ENCODE data around the gene PIGP.
"Not testable (repeated sequence)": the region's sequence is repeated elsewhere in the genome, so short reads cannot be mapped to it uniquely, and the experiment has no call there.

Gene PIGP

DNA sequence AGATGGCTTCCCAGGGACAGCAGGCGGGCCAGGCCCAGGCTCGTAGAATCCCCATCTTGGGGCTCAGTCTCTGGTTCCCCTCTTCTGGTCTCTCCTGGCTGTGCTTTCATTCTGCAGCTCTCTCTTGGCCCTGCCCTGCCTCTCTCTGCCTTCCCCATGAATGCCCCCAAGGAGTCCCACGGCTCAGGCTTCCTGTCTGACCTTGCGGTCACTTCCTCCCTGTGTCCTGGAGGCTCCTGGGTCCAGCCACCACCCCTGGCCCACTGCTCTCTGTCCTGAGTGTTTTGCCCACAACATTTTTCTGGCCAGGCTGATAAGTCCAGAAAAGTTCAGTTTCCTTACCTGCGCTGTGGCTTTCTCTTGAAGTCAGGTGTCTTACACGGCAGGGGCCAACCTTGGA lies 29.1 kb downstream of the PIGP start:
- no peak for DNase-seq
- no peak overlapping the region for H3K4me3 ChIP-seq (ENCODE audit: low read depth, low read length)
- H3K4me1 ChIP-seq: no peaks in the 10 kb centered on the region
- no peaks in the 10 kb centered on the region for H3K9me3 ChIP-seq
- H3K36me3 ChIP-seq: no peaks in the 10 kb centered on the region
- H3K27me3 ChIP-seq: no peaks in the 10 kb centered on the region
- TF ChIP-seq CTCF (IDR thresholded peaks at IDR 0.05; ENCODE audit: low read depth, low read length): no peak

DNA sequence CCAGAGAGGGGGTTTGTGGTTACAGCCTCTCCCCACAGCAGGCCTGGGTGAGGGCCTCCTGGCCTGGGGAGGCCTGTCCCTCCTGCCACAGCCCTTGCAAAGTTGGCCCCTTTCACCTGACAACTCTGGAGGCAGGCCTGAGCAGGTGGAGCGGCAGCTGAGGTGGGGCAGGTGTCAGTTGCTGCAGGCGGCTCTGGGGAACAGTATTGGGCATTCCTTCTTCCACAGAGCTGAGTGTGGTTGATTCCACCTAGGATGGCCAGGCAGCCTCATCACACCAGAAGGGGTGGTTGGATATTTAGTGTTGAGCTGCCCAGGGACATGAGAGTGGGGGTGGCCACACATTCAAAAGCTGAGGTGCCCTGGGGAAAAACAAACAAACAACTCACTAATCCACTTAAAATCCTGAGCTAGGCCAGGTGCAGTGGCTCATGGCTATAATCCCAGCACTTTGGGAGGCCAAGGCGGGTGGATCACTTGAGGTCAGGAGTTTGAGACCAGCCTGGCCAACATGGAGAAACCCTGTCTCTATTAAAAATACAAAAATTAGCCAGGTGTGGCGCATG lies 31.1 kb downstream of the PIGP start:
- Histone ChIP-seq H3K4me3 (ENCODE audit: low read depth, low read length) (no peak overlapping the region), H3K9me3 (no peaks in the 10 kb centered on the region), H3K4me1 (no peaks in the 10 kb centered on the region), H3K36me3 (no peaks in the 10 kb centered on the region), H3K27me3 (no peaks in the 10 kb centered on the region)
- DNase-seq: no peak
- no peak for TF ChIP-seq CTCF (IDR thresholded peaks at IDR 0.05; ENCODE audit: low read depth, low read length)

DNA sequence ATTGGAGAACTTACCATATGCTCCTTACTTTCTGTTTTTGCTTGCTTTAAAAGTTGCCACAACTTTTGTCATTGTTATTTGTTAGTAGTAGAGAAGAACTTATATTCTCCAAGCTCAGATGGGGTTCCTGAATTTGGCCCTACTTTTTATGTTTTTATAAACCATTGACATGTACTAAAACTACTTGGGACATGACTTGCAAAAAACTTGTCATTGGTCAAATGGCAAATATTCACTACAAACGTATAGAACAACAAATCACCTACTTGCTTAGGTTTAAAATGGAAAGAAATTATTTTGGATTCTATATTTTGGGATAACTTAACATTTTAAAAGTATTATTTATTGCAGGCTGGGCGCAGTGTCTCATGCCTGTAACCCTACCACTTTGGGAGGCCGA lies 32.7 kb downstream of the PIGP start:
- no peaks in the 10 kb centered on the region for H3K36me3 ChIP-seq
- TF ChIP-seq CTCF (IDR thresholded peaks at IDR 0.05; ENCODE audit: low read depth, low read length): no peak
- H3K4me3 ChIP-seq (ENCODE audit: low read depth, low read length): no peak overlapping the region
- no peak for DNase-seq
- H3K27me3 ChIP-seq: no peaks in the 10 kb centered on the region
- H3K4me1 ChIP-seq: no peaks in the 10 kb centered on the region
- H3K9me3 ChIP-seq: no peaks in the 10 kb centered on the region

- Histone ChIP-seq H3K4me3 (ENCODE audit: low read depth, low read length) (no peak overlapping the region), H3K9me3 (no peaks in the 10 kb centered on the region), H3K4me1 (no peaks in the 10 kb centered on the region), H3K36me3 (no peaks in the 10 kb centered on the region), H3K27me3 (no peaks in the 10 kb centered on the region)
- TF ChIP-seq CTCF (IDR thresholded peaks at IDR 0.05; ENCODE audit: low read depth, low read length): no peak
- DNase-seq: no peak
Measured at GRCh38 chr21:37039411-37040075, 33.3 kb downstream of the PIGP start.

- Histone ChIP-seq H3K36me3 (no peaks in the 10 kb centered on the region), H3K4me1 (no peaks in the 10 kb centered on the region), H3K27me3 (no peaks in the 10 kb centered on the region), H3K4me3 (ENCODE audit: low read depth, low read length) (no peak overlapping the region), H3K9me3 (no peaks in the 10 kb centered on the region)
- DNase-seq: no peak
- TF ChIP-seq CTCF (IDR thresholded peaks at IDR 0.05; ENCODE audit: low read depth, low read length): no peak
Measured at GRCh38 chr21:37036177-37036576, 36.7 kb downstream of the PIGP start.

DNA sequence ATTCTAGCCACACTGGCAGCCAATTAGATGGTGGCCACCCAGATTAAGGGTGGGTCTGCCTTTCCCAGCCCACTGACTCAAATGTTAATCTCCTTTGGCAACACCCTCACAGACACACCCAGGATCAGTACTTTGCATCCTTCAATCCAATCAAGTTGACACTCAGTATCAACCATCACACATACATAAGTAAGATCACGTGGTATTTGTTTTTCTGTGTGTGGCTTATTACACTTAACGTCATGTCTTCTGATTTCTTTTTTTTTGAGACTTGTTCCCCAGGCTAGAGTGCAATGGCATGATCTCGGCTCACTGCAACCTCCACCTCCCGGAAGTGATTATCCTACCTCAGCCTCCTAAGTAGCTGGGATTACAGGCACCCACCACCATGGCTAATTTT lies 38.5 kb downstream of the PIGP start:
- H3K4me3 ChIP-seq (ENCODE audit: low read depth, low read length); H3K36me3 ChIP-seq; DNase-seq; H3K4me1 ChIP-seq; H3K9me3 ChIP-seq; H3K27me3 ChIP-seq: not testable (repeated sequence)

All from BE2C (cell line).